GM12878 (cell line): ENCODE measurements around the gene PLTP.

ENCODE experiments used
- BMI1 ChIP-seq: fragments of 450-650 bp; IDR thresholded peaks from 2 replicates; pipeline ENCODE4 v1.6.1; 2016; ENCODE audit warnings: mild to moderate bottlenecking, moderate library complexity, borderline replicate concordance
- MEF2B ChIP-seq: fragments of 450-650 bp; IDR thresholded peaks from 2 replicates; pipeline ENCODE4 v1.6.1; 2018; ENCODE audit warnings: mild to moderate bottlenecking, moderate library complexity; ENCODE audit not compliant: partially characterized antibody, poor library complexity, severe bottlenecking
- MTA3 ChIP-seq: IDR thresholded peaks from 2 replicates; pipeline ENCODE4 v1.6.1; 2012; ENCODE audit warnings: low read length, inconsistent platforms, borderline replicate concordance
- MYC ChIP-seq: IDR thresholded peaks from 2 replicates; pipeline ENCODE4 v1.6.1; 2011; ENCODE audit warnings: mild to moderate bottlenecking, low read length, moderate library complexity, inconsistent platforms; ENCODE audit not compliant: insufficient read depth, insufficient replicate concordance, insufficient read length, severe bottlenecking
- POLR2A ChIP-seq: IDR thresholded peaks from 2 replicates; pipeline ENCODE4 v1.6.1; 2011; ENCODE audit warnings: low read depth, mild to moderate bottlenecking, low read length
- PRDM15 ChIP-seq: fragments of 450-650 bp; formaldehyde crosslinking; IDR thresholded peaks from 2 replicates; pipeline ENCODE4 v1.4.0; 2020; ENCODE audit warnings: mild to moderate bottlenecking, moderate library complexity
- SIN3A ChIP-seq: IDR thresholded peaks from 2 replicates; pipeline ENCODE4 v1.6.1; 2012; ENCODE audit warnings: low read depth, low read length, improper control_type of control experiment
- TF ChIP-seq, protein P1 (sequence below): fragments of 450-650 bp; conservative IDR thresholded peaks from 2 replicates; pipeline ENCODE4 v1.6.1; 2017; ENCODE audit warnings: mild to moderate bottlenecking, moderate library complexity
- TF ChIP-seq, protein P2 (sequence below): fragments of 450-650 bp; IDR thresholded peaks from 2 replicates; pipeline ENCODE4 v1.6.1; 2014; ENCODE audit warnings: mild to moderate bottlenecking

DNA sequence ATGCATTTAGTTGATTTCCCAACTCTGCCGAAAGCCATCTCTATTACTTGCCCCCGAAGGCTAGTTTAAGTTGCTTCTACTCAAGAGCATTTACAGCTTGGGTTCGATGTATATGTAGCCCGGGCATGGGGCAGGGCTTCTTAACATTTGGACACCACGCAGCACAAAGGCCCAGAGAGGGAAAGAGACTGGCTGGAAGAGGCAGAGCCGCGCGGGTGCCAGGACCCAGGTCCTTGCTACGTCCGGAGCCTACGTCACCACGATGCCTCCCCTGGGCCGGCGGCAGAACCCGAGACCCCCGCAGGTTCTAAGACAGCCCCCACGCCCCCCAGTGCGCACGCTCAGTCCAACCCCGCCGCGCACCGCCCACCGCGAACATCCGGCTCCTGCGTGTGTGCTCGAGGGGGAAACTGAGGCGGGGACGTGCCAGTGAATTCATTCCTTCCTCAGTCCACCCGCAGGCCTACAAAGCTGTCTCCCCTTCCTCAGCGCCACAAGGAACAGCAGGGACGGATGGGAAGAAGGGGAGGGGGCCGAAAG, 22.2 kb upstream of the PLTP start:
- TF ChIP-seq MYC (peak; percentile 11), POLR2A (no peak), MEF2B (no peak), MTA3 (no peak), SIN3A (0 out of 2 replicates have a peak, but pooled peaks have one; percentile 14), BMI1 (no peak), PRDM15 (CRISPR knock-in tag) (no peak)
- TF ChIP-seq, protein P1, sequence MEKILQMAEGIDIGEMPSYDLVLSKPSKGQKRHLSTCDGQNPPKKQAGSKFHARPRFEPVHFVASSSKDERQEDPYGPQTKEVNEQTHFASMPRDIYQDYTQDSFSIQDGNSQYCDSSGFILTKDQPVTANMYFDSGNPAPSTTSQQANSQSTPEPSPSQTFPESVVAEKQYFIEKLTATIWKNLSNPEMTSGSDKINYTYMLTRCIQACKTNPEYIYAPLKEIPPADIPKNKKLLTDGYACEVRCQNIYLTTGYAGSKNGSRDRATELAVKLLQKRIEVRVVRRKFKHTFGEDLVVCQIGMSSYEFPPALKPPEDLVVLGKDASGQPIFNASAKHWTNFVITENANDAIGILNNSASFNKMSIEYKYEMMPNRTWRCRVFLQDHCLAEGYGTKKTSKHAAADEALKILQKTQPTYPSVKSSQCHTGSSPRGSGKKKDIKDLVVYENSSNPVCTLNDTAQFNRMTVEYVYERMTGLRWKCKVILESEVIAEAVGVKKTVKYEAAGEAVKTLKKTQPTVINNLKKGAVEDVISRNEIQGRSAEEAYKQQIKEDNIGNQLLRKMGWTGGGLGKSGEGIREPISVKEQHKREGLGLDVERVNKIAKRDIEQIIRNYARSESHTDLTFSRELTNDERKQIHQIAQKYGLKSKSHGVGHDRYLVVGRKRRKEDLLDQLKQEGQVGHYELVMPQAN, result no peak
- TF ChIP-seq, protein P2, sequence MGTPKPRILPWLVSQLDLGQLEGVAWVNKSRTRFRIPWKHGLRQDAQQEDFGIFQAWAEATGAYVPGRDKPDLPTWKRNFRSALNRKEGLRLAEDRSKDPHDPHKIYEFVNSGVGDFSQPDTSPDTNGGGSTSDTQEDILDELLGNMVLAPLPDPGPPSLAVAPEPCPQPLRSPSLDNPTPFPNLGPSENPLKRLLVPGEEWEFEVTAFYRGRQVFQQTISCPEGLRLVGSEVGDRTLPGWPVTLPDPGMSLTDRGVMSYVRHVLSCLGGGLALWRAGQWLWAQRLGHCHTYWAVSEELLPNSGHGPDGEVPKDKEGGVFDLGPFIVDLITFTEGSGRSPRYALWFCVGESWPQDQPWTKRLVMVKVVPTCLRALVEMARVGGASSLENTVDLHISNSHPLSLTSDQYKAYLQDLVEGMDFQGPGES, result 0 out of 2 replicates have a peak, but pooled peaks have one; percentile 5
